Bone marrow (tissue), 2 donors: ENCODE data around the gene PAM16.

ENCODE experiments used
- DNase-seq, 2 donors: peaks; one replicate each; lab custom pipeline; 2025; lab: John Stamatoyannopoulos, UW

The PAM16 gene

GRCh38 chr16:4319454-4320421 lies 31.4 kb downstream of the PAM16 start:
- DNase-seq, result no peak

GRCh38 chr16:4318967-4319366 lies 32.2 kb downstream of the PAM16 start:
- DNase-seq, result no peak

DNA sequence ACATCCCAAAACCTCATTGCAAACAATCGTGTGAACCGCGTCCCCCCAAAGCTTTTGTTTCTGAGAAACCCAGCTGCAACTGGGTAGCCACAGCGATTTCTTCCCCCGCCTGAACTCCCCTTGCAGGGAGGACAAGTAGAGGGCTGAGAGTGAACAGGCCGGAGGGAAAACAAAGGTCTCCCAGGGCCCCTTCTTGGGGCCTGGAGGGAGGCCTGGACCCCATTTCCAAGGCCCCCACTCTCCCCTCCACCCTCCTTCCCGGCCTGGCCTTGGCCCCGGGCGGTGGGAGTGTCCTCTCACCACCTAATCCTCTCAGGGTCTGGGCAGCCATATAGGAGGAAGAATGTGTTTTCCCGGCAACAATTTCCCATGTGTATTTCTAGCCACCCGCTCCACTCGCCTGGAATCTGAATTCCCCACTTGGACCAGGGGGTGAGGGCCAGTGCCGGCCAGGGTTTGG lies 32.6 kb downstream of the PAM16 start:
- DNase-seq, result no peak

- DNase-seq, result no peak
Measured at GRCh38 chr16:4317532-4318450, 33.3 kb downstream of the PAM16 start.

GRCh38 chr16:4316864-4317531 lies 34.1 kb downstream of the PAM16 start:
- DNase-seq, result no peak

GRCh38 chr16:4316108-4316863 lies 34.8 kb downstream of the PAM16 start:
- DNase-seq, result no peak

- no peak for DNase-seq
Measured at GRCh38 chr16:4315186-4316107, 35.7 kb downstream of the PAM16 start, which contains the start of gene GLIS2. GLIS2 (plus strand) TSS chr16:4316067; CDS start chr16:4332281, 16,214 bp downstream.

- no peak for DNase-seq
Measured at GRCh38 chr16:4314532-4315185, 36.5 kb downstream of the PAM16 start.

DNA sequence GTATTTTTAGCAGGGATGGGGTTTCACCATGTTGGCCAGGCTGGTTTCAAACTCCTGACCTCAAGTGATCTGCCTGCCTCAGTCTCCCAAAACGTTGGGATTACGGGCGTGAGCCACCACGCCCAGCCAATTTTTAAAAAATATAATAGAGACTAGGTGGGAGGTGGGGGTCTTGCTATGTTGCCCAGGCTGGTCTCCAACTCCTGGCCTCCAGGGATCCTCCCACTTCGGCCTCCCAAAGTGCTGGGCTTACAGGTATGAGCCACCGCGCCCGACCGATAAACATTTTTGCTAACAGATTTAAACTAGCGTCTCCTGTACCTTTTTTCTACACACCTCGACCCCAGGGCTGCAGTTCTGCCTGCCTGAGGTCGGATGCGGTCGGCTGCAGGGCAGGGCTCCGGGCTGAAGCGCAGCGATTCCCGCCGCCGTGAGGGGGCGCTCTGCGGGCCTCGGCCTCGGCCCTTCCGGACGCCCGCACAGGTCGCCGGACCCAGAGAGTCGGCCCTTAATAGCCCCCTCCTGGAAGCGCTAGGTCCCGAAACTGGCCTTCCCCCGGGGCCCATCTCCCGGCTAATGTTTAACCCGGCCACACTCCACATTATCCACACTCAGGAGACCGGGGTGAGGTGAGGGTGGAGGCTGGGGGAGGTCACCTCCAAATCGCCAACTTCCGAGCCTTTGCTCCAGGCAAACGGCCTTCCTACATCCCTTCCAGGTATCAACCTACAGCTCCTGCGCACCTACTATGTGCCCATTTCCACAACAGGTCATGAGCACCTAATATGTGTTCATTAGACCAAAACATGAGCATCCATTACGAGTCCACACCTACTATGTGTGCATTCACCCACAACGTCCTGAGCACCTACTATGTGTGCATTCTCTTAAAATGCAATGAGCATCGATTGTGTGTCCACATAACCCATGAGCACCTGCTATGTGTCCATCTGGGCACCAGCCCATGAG lies 37.3 kb downstream of the PAM16 start:
- no peak for DNase-seq

GRCh38 chr16:4309833-4310266 lies 41.3 kb downstream of the PAM16 start:
- no peak for DNase-seq

DNA sequence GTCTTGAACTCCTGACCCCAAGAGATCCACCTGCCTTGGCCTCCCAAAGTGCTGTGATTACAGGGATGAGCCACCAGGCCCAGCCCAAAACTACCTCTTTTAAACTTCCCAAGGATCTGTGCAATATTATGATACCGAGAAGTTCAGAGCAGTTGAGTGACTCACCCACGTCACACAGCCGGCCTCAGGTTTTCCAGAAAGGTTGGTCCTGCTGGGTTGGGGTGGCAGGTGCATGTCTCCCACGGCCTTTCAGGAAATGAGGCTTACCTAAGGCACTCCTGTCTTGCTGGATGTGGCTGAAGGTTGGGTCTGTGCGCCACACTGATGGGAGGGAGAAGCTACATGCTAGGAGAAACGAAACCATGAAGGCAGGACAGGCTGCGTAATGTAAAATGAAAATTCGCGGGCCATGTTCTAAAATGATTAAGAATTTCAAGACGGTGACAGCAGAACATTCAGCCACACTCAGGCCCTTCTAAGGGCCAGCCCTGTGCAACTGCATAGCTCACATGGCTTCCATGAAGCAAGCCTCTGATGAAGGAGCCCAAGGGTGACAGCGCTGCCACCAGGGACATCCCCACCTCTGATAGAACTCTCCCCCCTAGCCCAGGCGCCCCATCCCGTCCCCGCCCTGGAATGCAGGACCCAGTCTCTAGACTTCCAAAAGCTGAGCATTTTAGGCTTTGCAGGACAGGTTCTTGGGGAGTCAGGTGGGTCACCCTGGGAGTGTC lies 41.9 kb downstream of the PAM16 start:
- no peak for DNase-seq

DNA sequence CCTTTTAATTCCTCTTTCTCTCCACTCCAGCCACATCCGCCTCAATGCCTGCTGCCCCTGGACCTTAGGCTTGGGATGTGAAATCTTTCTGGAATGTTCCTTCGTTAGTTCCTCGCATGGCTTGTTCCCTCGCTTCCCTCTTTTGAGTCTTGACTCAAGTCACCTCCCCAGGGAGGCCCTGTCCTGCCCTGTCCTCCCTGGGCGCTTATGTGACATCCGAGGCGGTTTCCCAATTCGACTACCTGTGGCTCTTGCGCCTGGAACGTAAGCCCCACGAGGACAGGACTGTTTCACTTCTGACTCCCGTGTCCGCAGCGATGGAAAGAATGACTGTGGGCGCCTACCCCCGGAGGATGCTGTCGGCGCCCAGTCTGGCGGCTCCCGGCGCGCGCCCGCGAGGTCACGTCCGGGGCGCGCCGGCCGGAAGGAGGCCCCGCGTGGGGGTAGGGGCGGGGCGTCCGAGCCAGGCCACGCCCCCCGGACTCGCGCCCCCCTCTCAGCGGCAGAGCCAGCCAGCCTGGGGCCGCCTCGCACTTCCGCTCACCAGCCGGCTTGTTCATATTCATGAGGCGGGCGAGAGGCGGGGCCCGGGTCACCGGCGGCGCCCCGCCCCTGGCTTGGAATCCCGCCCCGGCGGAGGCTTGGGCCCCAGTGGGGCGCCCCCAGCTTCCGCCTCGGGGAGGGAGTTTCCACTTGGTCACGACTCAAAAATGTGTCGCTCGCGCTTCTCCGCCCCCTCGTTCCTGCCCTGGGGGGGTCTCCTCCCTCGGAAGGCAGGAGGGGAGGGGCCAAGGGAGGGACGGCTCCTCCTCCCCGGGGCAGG lies 43.7 kb downstream of the PAM16 start:
- peak; percentile 72 to 78 for DNase-seq

DNA sequence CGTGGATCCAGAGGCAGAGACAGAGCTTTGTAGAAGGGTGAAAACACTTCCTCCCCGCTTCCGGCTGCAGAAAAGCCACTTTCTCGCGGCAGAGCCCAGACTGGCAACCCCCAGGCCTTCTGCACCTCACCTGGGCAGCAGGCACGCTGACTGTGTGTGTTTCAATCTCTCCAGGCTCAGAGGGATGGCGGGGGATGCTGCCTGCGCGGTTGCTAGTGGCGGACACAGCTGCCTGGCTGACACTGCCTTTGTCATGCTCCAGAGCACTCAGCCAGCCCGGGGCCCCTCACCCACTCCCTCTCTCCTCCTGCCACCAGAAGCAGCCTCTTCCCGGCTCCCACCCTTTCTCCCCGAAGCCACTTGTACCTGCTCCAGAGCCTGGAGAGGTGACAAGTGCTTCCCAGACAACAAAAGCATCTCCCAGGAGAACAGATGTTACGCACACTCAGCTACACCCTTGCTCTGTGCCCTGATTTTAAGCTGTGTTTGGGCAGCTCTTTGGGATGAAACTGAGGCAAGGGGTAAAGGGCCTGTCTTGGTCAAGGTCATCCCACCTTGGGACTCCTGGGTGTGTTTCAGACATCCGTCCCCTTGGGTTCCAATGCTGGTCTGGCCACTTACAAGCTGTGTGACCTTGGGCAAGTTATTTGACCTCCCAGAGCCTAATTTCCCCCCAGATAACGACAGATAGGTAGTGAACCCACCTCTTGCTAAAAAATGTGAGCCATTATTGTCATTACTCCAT lies 44.5 kb downstream of the PAM16 start:
- DNase-seq, result no peak

- no peak for DNase-seq
Measured at GRCh38 chr16:4303973-4304372, 47.1 kb downstream of the PAM16 start.

DNA sequence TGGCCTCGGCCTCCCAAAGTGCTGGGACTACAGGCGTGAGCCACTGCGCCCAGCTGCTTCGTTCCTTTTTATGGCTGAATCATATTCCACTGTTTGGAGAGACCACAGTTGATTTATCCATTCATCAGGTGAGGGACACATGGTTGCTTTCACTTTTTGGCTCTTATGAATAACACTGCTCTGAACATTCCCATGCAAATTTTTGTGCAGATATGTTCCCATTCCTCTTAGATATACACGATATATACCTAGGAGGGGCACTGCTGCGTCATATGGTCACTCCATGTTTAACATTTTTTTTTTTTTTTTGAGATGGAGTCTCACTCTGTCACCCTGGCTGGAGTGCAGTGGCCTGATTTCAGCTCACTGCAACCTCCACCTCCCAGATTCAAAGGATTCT lies 49.2 kb downstream of the PAM16 start:
- no peak for DNase-seq

GRCh38 chr16:4301177-4301576 lies 49.9 kb downstream of the PAM16 start:
- DNase-seq, result no peak
